Activated T-helper 17 cell treated with anti-CD3 and anti-CD28 coated beads, Interleukin-2, amount 50 U/mL, for 72 hours (primary cell): ENCODE data around the gene PRLH. TPM values are rescaled to one million over a fixed set of nuclear protein-coding genes. Genes with fewer than 3 reads are reported as not detected.

ENCODE experiments used
- ATAC-seq: fragments of 150-1000 bp; cut with Tn5 transposase; replicated peaks from 2 replicates; pipeline ENCODE4 v1.10.0; 2021; ENCODE audit warnings: mild to moderate bottlenecking, moderate library complexity
- H3K27ac Mint-ChIP-seq: one replicate; pipeline ENCODE4 v1.8.0; 2022; ENCODE audit warnings: mixed read lengths
- H3K27me3 Mint-ChIP-seq: one replicate; pipeline ENCODE4 v1.8.0; 2022; ENCODE audit warnings: mixed read lengths
- H3K36me3 Mint-ChIP-seq: one replicate; pipeline ENCODE4 v1.8.0; 2022; ENCODE audit warnings: low read depth, mild to moderate bottlenecking, mixed read lengths
- H3K4me1 Mint-ChIP-seq: one replicate; pipeline ENCODE4 v1.8.0; 2022; ENCODE audit warnings: mixed read lengths
- H3K4me3 Mint-ChIP-seq: one replicate; pipeline ENCODE4 v1.8.0; 2022; ENCODE audit warnings: mild to moderate bottlenecking, mixed read lengths
- H3K9me3 Mint-ChIP-seq: one replicate; pipeline ENCODE4 v1.8.0; 2022; ENCODE audit warnings: mixed read lengths
- total RNA-seq, 2 donors: library from RNA; stranded (reverse); gene quantifications; one replicate each; pipeline ENCODE4 v1.2.3, GENCODE V29; 2022

Gene PRLH
- total RNA-seq, 2 donors from 2014 or later = not detected

DNA sequence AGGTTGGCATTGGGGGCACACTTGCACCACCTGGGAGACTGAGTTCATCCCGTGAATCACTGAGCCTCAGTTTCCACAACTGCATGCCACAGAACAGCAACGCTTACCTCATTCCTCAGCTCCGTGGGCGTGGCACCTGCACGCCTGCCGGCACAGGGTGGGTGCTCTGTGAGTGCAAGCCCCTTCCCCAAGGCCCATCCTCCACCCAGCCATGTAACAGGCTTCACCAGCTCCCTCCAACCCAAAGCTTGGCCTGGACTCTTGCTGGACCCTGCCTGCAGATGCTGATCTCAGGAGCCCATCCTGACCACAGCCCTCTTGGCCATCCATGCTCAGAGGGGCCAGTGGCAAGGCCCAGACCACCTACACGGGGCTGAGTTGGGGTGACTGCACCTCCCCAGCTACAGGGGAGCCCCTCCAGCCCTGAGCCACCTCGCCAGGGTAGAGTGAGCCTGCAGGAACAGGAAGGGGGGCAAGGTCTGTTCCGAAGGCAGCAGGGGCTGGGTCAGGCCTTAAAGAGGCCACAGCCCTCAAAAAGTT, 1.8 kb downstream of the PRLH start:
- Mint-ChIP-seq H3K36me3 (no peaks in the 10 kb centered on the region), H3K27ac (no peak overlapping the region), H3K9me3 (no peaks in the 10 kb centered on the region), H3K4me3 (no peak overlapping the region), H3K4me1 (no peaks in the 10 kb centered on the region), H3K27me3 (no peaks in the 10 kb centered on the region)
- ATAC-seq = no peak

GRCh38 chr2:237569041-237569440, 2.7 kb downstream of the PRLH start:
- H3K27me3 Mint-ChIP-seq = no peaks in the 10 kb centered on the region
- ATAC-seq = no peak
- H3K9me3 Mint-ChIP-seq = no peaks in the 10 kb centered on the region
- H3K4me1 Mint-ChIP-seq = no peaks in the 10 kb centered on the region
- no peaks in the 10 kb centered on the region for H3K36me3 Mint-ChIP-seq
- no peak overlapping the region for H3K4me3 Mint-ChIP-seq
- H3K27ac Mint-ChIP-seq = no peak overlapping the region

- H3K27ac Mint-ChIP-seq = no peak overlapping the region
- ATAC-seq = no peak
- no peaks in the 10 kb centered on the region for H3K27me3 Mint-ChIP-seq
- no peaks in the 10 kb centered on the region for H3K9me3 Mint-ChIP-seq
- H3K4me1 Mint-ChIP-seq = no peaks in the 10 kb centered on the region
- H3K4me3 Mint-ChIP-seq = no peak overlapping the region
- no peaks in the 10 kb centered on the region for H3K36me3 Mint-ChIP-seq
Measured at GRCh38 chr2:237569896-237570295, 3.5 kb downstream of the PRLH start.

DNA sequence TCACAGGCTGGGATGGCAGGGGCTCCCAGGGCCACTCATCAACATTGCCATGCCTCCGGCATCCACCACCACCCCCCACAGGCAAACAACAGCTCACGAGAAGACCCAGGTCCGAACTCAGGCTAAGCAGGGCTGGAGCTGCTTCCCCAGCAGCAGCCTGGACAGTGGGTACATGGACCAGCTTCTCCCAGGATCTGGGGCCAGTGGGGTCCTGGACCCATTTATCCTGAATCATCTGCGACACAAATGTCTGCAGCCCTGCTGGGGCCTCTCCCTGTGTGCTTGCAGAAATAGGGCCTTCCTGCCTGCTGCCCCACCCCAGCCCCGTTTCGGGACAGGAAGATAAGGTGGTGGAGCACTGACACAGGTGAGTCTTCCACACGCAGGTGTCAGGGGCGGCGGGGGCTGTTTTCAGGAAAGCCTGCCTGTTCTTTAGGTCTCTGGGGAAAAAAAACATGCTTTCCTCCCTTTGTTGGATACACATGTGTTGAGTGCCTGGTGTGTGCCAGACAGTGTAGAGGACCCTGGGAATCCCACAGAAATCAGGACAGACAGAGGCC, 4.5 kb downstream of the PRLH start:
- Mint-ChIP-seq H3K9me3 (no peaks in the 10 kb centered on the region), H3K27ac (no peak overlapping the region), H3K27me3 (no peaks in the 10 kb centered on the region), H3K36me3 (no peaks in the 10 kb centered on the region), H3K4me3 (no peak overlapping the region), H3K4me1 (no peaks in the 10 kb centered on the region)
- ATAC-seq = no peak

GRCh38 chr2:237571551-237571950, 5.2 kb downstream of the PRLH start:
- Mint-ChIP-seq H3K9me3 (no peaks in the 10 kb centered on the region), H3K4me1 (no peaks in the 10 kb centered on the region), H3K27me3 (no peaks in the 10 kb centered on the region), H3K36me3 (no peaks in the 10 kb centered on the region), H3K4me3 (no peak overlapping the region), H3K27ac (no peak overlapping the region)
- no peak for ATAC-seq

DNA sequence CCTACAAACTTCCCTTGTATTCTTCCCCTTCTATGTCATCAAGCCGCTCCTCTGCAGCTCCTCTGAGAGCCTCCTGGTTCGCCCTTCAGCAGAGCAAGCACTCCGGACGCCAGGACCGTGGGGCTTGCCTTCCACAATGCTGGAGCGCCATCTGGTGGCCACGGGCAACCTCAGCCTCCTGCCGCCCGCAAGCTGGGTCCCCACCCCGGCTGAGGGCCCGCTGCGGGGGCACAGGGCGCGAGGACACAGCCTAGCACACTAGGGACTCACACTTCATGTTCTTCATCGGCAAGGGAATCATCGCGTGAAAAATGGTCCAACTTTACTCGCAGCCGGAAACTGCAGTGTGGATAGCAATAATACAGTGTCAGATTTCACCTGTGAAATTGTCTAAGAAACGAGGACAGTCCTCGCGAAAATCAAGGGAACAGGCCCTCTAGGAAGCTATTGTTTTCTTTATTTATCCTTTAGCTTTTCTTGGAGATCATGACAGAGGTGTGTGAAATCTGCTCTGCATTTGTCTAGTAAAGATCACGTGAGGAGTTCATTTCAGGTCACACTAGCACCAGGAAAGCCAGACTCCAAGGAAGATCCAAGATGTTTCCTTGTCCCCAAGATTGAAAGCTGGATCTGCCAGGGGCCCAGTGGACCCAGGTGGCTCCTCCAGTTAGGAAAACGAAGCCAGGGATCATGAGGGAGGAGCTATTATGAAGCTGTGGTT, 5.8 kb downstream of the PRLH start:
- Mint-ChIP-seq H3K27me3 (peaks cover 2% of the 10 kb centered on the region), H3K4me1 (no peaks in the 10 kb centered on the region), H3K9me3 (no peaks in the 10 kb centered on the region), H3K36me3 (no peaks in the 10 kb centered on the region), H3K4me3 (no peak overlapping the region), H3K27ac (no peak overlapping the region)
- ATAC-seq = peak; percentile 96

DNA sequence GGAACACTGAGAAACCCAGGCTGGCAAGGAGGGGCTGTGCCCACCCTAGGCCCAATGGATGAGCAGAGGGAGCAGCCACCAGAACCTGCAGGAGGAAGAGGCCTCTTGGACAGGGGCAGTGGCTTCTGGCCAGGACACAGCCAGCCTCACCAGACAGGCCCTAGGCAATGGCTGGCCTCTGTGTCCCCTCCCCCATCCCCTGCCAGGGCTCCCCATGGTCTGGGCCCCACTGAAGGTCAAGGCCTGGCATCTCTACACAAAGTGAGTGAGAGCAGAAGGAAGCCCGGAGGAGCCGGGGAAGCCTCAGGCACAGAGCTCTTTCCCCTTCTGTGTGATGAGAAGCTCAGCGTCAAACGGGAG, 6.3 kb downstream of the PRLH start:
- ATAC-seq = no peak
- H3K36me3 Mint-ChIP-seq = no peaks in the 10 kb centered on the region
- no peak overlapping the region for H3K27ac Mint-ChIP-seq
- no peaks in the 10 kb centered on the region for H3K9me3 Mint-ChIP-seq
- H3K27me3 Mint-ChIP-seq = peaks cover 2% of the 10 kb centered on the region
- no peaks in the 10 kb centered on the region for H3K4me1 Mint-ChIP-seq
- H3K4me3 Mint-ChIP-seq = no peak overlapping the region

GRCh38 chr2:237573721-237574415, 7.5 kb downstream of the PRLH start:
- no peaks in the 10 kb centered on the region for H3K4me1 Mint-ChIP-seq
- H3K27ac Mint-ChIP-seq = peak overlapping the region; percentile 29
- H3K9me3 Mint-ChIP-seq = no peaks in the 10 kb centered on the region
- H3K4me3 Mint-ChIP-seq = no peak overlapping the region
- H3K36me3 Mint-ChIP-seq = no peaks in the 10 kb centered on the region
- H3K27me3 Mint-ChIP-seq = peaks cover 6% of the 10 kb centered on the region
- ATAC-seq = no peak

DNA sequence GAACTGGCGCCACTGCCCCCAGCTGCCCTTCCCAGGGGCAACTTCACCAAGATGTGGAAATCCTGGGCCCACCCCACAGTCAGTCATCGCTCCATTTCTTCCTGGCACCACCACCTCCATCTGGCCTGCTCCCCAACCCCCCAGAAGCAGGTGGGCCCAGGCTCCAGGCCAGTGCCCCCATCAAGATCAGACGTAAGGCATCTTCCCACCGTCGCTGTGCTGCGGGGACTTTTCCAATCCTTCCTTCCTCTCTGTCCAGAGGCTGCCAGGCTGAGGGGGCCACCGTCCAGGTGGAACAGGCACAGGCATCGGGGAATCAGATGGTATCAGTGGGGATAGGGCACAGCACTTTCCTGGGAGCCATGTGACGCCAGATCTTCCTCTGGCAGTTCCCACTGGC, 8.1 kb downstream of the PRLH start:
- peaks cover 6% of the 10 kb centered on the region for H3K27me3 Mint-ChIP-seq
- no peak overlapping the region for H3K4me3 Mint-ChIP-seq
- no peak for ATAC-seq
- no peaks in the 10 kb centered on the region for H3K36me3 Mint-ChIP-seq
- H3K9me3 Mint-ChIP-seq = no peaks in the 10 kb centered on the region
- no peaks in the 10 kb centered on the region for H3K4me1 Mint-ChIP-seq
- H3K27ac Mint-ChIP-seq = peak overlapping the region; percentile 29

DNA sequence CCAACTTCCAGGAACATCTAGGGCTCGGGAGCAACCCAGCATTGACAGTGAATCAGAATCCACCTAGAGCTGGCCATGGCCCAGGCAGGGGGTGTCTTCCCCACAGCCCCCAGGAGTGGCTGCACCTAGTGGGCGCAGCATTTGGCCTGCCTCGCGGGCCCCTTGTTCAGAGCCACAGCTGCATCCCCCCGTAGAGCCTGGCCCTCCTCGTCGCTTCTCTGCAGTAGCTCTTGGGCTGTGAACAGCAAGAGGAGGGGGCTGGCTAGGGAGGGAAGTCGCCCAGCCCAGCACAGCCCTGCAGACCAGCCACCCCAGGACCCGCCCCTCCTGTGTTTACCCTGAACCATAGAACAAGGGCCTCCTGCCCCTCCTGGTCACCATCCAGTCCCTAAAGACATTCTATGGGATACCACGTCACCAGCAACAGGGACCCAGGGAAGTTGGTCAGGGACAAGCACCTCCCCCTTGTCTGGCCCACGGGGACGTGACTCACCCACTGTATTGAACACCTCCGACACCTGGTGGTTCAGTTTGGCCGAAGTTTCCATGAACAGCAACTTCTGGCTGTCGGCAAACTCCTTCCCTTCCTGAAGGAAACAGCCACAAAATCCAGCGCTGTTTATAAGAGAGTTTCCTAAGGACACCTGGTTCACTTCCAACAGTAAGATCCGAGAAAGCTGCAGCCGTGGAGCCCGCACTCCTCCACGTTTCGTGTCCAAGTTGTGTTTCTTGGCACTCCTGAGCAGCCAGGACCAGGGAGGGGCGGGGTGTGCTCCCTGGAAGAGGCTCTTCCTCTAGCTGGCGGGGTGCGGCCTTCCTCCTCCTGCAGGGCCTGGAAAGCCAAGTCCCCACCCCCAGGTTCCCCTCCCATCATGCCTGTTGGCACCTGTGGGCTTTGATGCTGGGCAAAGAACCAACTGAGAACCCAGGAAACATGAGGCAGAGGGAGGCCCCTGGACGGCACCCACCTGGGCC, 8.8 kb downstream of the PRLH start:
- ATAC-seq = no peak
- Mint-ChIP-seq H3K9me3 (no peaks in the 10 kb centered on the region), H3K4me3 (no peak overlapping the region), H3K4me1 (no peaks in the 10 kb centered on the region), H3K27me3 (peaks cover 6% of the 10 kb centered on the region), H3K36me3 (no peaks in the 10 kb centered on the region), H3K27ac (no peak overlapping the region)

DNA sequence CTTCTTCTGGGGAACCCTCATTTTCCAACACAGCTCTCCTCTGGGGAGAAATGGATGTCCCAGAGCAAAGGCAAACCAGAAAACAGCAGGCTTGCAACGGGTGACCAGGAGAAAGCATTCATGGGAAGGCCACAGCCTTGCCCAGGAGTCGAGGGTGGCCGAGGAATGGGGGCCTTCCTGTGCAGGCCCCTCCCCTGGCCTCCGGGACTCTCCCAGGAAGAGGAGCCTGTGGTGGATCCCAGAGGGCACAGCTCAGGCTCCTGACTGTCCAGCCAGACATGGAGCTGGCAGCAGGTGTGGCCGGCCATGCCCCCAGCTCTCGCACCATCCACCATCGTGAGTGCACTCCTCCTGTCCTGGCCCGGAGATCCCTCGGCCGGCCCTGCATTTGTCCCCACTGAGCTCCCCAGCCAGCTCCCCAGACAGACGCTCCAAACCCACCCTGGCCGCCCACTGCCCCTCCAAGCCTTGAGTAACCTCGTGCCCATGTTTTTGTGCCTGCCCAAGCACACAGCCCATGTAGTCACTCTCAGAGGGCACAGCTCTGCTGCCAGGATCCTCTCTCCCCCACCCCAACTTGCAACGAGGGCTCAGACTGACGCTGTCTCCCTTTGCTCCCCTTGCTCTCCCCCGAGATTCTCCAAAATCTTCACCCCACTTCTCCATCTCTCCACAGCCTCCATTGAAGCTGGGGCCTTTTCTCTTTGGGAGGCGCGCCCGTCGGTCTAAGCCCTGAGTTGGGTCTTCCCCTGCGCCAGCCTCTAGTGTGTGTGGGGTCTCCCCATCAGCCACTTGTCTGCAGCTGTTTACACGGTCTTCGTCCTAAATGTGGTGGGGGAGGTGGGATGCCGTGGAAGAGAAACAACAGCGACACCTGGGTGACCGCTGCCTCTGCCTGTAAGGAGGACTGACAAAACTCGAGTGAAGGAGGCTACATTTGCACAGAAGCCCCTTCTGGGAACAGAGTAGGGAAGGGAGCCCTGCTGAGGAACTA, 9.8 kb downstream of the PRLH start:
- H3K9me3 Mint-ChIP-seq = no peaks in the 10 kb centered on the region
- H3K4me1 Mint-ChIP-seq = no peaks in the 10 kb centered on the region
- ATAC-seq = no peak
- no peak overlapping the region for H3K27ac Mint-ChIP-seq
- H3K4me3 Mint-ChIP-seq = no peak overlapping the region
- H3K36me3 Mint-ChIP-seq = no peaks in the 10 kb centered on the region
- H3K27me3 Mint-ChIP-seq = peaks cover 6% of the 10 kb centered on the region

DNA sequence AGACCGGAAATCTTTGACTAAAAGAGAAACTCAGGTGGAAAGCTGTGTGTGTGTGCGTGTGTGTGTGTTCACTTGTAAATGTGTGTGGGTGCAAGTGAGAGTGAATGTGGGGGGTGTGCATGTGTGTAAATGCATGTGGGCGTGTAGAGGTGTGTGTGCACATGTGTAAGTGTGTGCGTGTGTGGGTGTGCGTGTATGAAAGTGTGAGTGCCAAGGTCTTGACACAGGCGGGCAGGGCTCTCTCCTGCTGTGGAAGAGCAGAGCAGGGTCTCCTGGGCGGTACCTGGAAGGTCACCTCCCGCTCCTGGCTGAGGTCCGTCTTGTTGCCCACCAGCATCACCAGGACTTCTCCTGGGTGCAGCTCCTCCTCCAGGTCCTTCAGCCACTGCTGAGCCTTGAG, 10.6 kb downstream of the PRLH start:
- H3K9me3 Mint-ChIP-seq = no peaks in the 10 kb centered on the region
- H3K27ac Mint-ChIP-seq = no peak overlapping the region
- no peak for ATAC-seq
- H3K27me3 Mint-ChIP-seq = peaks cover 6% of the 10 kb centered on the region
- no peaks in the 10 kb centered on the region for H3K4me1 Mint-ChIP-seq
- H3K4me3 Mint-ChIP-seq = no peak overlapping the region
- H3K36me3 Mint-ChIP-seq = no peaks in the 10 kb centered on the region

GRCh38 chr2:237577458-237577857, 11.1 kb downstream of the PRLH start:
- H3K27ac Mint-ChIP-seq = no peak overlapping the region
- H3K4me1 Mint-ChIP-seq = no peaks in the 10 kb centered on the region
- no peaks in the 10 kb centered on the region for H3K36me3 Mint-ChIP-seq
- H3K9me3 Mint-ChIP-seq = no peaks in the 10 kb centered on the region
- ATAC-seq = no peak
- H3K4me3 Mint-ChIP-seq = no peak overlapping the region
- H3K27me3 Mint-ChIP-seq = peaks cover 6% of the 10 kb centered on the region
